GM23248 (cell line): ENCODE data around the gene EPS8L2. TPM values are rescaled to one million over a fixed set of nuclear protein-coding genes. Genes with fewer than 3 reads are reported as not detected.

Source experiments
- DNase-seq: peaks from one replicate; pipeline ENCODE4 v3.0.0-alpha.2; 2015
- H2AFZ ChIP-seq: fragments of 200-600 bp; sonication (generic); 2 replicates; pipeline ENCODE4 v1.6.1; 2016; ENCODE audit warnings: antibody characterized with exemption
- H3F3A ChIP-seq: fragments of 200-600 bp; sonication (generic); 2 replicates; pipeline ENCODE4 v1.6.1; 2016; ENCODE audit warnings: mild to moderate bottlenecking, antibody characterized with exemption, mixed run types; ENCODE audit not compliant: insufficient read depth
- H3K27ac ChIP-seq: fragments of 200-600 bp; sonication (generic); 2 replicates; pipeline ENCODE4 v1.5.1; 2016; ENCODE audit warnings: mild to moderate bottlenecking
- H3K27me3 ChIP-seq: fragments of 200-600 bp; sonication (generic); replicated peaks from 2 replicates; pipeline ENCODE4 v1.6.1; 2016; ENCODE audit warnings: mild to moderate bottlenecking; ENCODE audit not compliant: insufficient read depth
- H3K36me3 ChIP-seq: fragments of 200-600 bp; sonication (generic); 2 replicates; pipeline ENCODE4 v1.6.1; 2016; ENCODE audit warnings: low read depth, mild to moderate bottlenecking
- H3K4me1 ChIP-seq: fragments of 200-600 bp; sonication (generic); 2 replicates; pipeline ENCODE4 v1.6.1; 2016; ENCODE audit warnings: mild to moderate bottlenecking; ENCODE audit not compliant: insufficient read depth
- H3K4me2 ChIP-seq: fragments of 200-600 bp; sonication (generic); one replicate; pipeline ENCODE4 v1.6.1; 2016; ENCODE audit warnings: mild to moderate bottlenecking; ENCODE audit not compliant: unreplicated experiment
- H3K4me3 ChIP-seq: fragments of 200-600 bp; sonication (generic); 2 replicates; pipeline ENCODE4 v1.5.1; 2016; ENCODE audit warnings: mild to moderate bottlenecking
- H3K79me2 ChIP-seq: fragments of 200-600 bp; sonication (generic); 2 replicates; pipeline ENCODE4 v1.6.1; 2016; ENCODE audit warnings: mild to moderate bottlenecking; ENCODE audit not compliant: insufficient read depth
- H3K9ac ChIP-seq: fragments of 200-600 bp; sonication (generic); 2 replicates; pipeline ENCODE4 v1.6.1; 2016; ENCODE audit warnings: mild to moderate bottlenecking
- H3K9me2 ChIP-seq: fragments of 200-600 bp; sonication (generic); 2 replicates; pipeline ENCODE4 v1.6.1; 2016; ENCODE audit warnings: mixed run types, mild to moderate bottlenecking, moderate library complexity; ENCODE audit not compliant: insufficient read depth
- H3K9me3 ChIP-seq: fragments of 200-600 bp; sonication (generic); one replicate; pipeline ENCODE4 v1.6.1; 2017; ENCODE audit warnings: low read depth
- H4K20me1 ChIP-seq: fragments of 200-600 bp; sonication (generic); 2 replicates; pipeline ENCODE4 v1.6.0; 2016; ENCODE audit not compliant: insufficient read depth
- EZH2 ChIP-seq: fragments of 200-600 bp; sonication (generic); IDR thresholded peaks from 2 replicates; pipeline ENCODE4 v1.6.1; 2018; ENCODE audit warnings: antibody characterized with exemption, mild to moderate bottlenecking; ENCODE audit not compliant: insufficient read depth, poor library complexity, severe bottlenecking
- EZH2phosphoT487 ChIP-seq: fragments of 200-600 bp; sonication (generic); IDR thresholded peaks from 2 replicates; pipeline ENCODE4 v1.6.1; 2018; ENCODE audit warnings: antibody characterized with exemption, moderate library complexity, mild to moderate bottlenecking, low read depth; ENCODE audit not compliant: insufficient read depth
- WGBS, 2 experiments: methylation state at CpG; one replicate each; pipeline ENCODE4 v1.1.6; 2015 to 2017; ENCODE audit warnings: low lambda C conversion rate in 2 of 2, low coverage in 1 of 2; ENCODE audit errors: missing lambda C conversion rate in 2 of 2; 5-methylcytosine and 5-hydroxymethylcytosine counted together
- in situ Hi-C: fragments of 300-500 bp; cut with MboI; formaldehyde crosslinking; loops from 2 replicates; pipeline ENCODE4 v1.15.0; 2020
- polyA plus RNA-seq: library from polyadenylated mRNA; unstranded; fragments of >200 nt; fragmentation: Nextera tagmentation; extraction: Ambion mirVana; gene quantifications from 2 replicates; pipeline ENCODE4 v1.2.1, GENCODE V29; 2016
- total RNA-seq: library from RNA; depleted of rRNA; stranded (reverse); fragments of >200 nt; shearing (Covaris generic); gene quantifications from 2 replicates; pipeline ENCODE4 v1.2.3, GENCODE V29; 2014

The EPS8L2 gene
- total and polyA plus RNA-seq, 2 experiments from 2014 or later = 48.2 to 58.3 TPM

- Histone ChIP-seq H3K36me3 (no peaks in the 10 kb centered on the region), H3K4me1 (peaks cover 31% of the 10 kb centered on the region), H2AFZ (no peak overlapping the region), H3K4me2 (peak overlapping the region; percentile 87), H3K27ac (peak overlapping the region; percentile 94), H3F3A (peaks cover 25% of the 10 kb centered on the region), H3K9ac (peak overlapping the region; percentile 96), H3K9me3 (no peaks in the 10 kb centered on the region), H3K9me2 (no peaks in the 10 kb centered on the region), H3K4me3 (peak overlapping the region; percentile 84), H4K20me1 (no peaks in the 10 kb centered on the region), H3K27me3 (no peaks in the 10 kb centered on the region), H3K79me2 (peaks cover 65% of the 10 kb centered on the region)
- TF ChIP-seq EZH2 (no peak), EZH2phosphoT487 (no peak)
- WGBS, 2 experiments = 6 to 8% methylated on average over 10 to 11 of the region's 11 CpGs
- in situ Hi-C loops = no loop called here
- DNase-seq = peak; percentile 94
Observed at GRCh38 chr11:696955-697491, 9.0 kb upstream of the EPS8L2 start.

- peak overlapping the region; percentile 84 for H3K4me3 ChIP-seq
Observed at GRCh38 chr11:697811-698311, 8.2 kb upstream of the EPS8L2 start.

GRCh38 chr11:698493-699115 lies 7.4 kb upstream of the EPS8L2 start:
- peak overlapping the region; percentile 94 for H3K27ac ChIP-seq

More at GRCh38 chr11:697811-698311, 8.2 kb upstream of the EPS8L2 start:
- TF ChIP-seq EZH2phosphoT487 = no peak
- TF ChIP-seq EZH2 = no peak
- Histone ChIP-seq H3K79me2 (peaks cover 64% of the 10 kb centered on the region), H3K36me3 (no peaks in the 10 kb centered on the region), H3K9ac (peak overlapping the region; percentile 96), H3K9me2 (no peaks in the 10 kb centered on the region), H4K20me1 (no peaks in the 10 kb centered on the region), H3K27ac (peak overlapping the region; percentile 94), H3F3A (peaks cover 25% of the 10 kb centered on the region), H3K4me1 (peaks cover 35% of the 10 kb centered on the region), H2AFZ (no peak overlapping the region), H3K9me3 (no peaks in the 10 kb centered on the region), H3K27me3 (no peaks in the 10 kb centered on the region), H3K4me2 (peak overlapping the region; percentile 87)
- DNase-seq = peak; percentile 62
- WGBS, 2 experiments = 66 to 69% methylated on average over 11 of the region's 11 CpGs
- in situ Hi-C loops = no loop called here

GRCh38 chr11:699116-699508 lies 6.9 kb upstream of the EPS8L2 start:
- H3K9ac ChIP-seq = no peak overlapping the region

More at GRCh38 chr11:698493-699115, 7.4 kb upstream of the EPS8L2 start:
- H3K9me3 ChIP-seq = no peaks in the 10 kb centered on the region
- peak overlapping the region; percentile 96; the same call in 1 of the 2 replicates for H3K9ac ChIP-seq
- no peak overlapping the region for H3K4me2 ChIP-seq
- WGBS, 2 experiments = 77 to 78% methylated on average over 17 of the region's 17 CpGs
- no peaks in the 10 kb centered on the region for H3K9me2 ChIP-seq
- no peaks in the 10 kb centered on the region for H3K36me3 ChIP-seq
- peaks cover 61% of the 10 kb centered on the region for H3K79me2 ChIP-seq
- no peak for TF ChIP-seq EZH2
- no peak for TF ChIP-seq EZH2phosphoT487
- in situ Hi-C loops = no loop called here
- H3F3A ChIP-seq = peaks cover 31% of the 10 kb centered on the region
- H3K4me1 ChIP-seq = peaks cover 34% of the 10 kb centered on the region
- no peak for DNase-seq
- H4K20me1 ChIP-seq = no peaks in the 10 kb centered on the region
- H3K27me3 ChIP-seq = no peaks in the 10 kb centered on the region
- no peak overlapping the region for H3K4me3 ChIP-seq
- no peak overlapping the region for H2AFZ ChIP-seq

More at GRCh38 chr11:699116-699508, 6.9 kb upstream of the EPS8L2 start:
- Histone ChIP-seq H3K9me3 (no peaks in the 10 kb centered on the region), H3K79me2 (peaks cover 61% of the 10 kb centered on the region), H3K4me2 (no peak overlapping the region), H3K27me3 (no peaks in the 10 kb centered on the region), H3F3A (peaks cover 31% of the 10 kb centered on the region), H3K4me1 (peaks cover 29% of the 10 kb centered on the region), H4K20me1 (no peaks in the 10 kb centered on the region), H3K27ac (no peak overlapping the region), H3K4me3 (no peak overlapping the region), H2AFZ (no peak overlapping the region), H3K36me3 (no peaks in the 10 kb centered on the region), H3K9me2 (no peaks in the 10 kb centered on the region)
- TF ChIP-seq EZH2 (no peak), EZH2phosphoT487 (no peak)
- WGBS, 2 experiments = 92 to 94% methylated on average over 7 of the region's 7 CpGs
- DNase-seq = no peak
- in situ Hi-C loops = no loop called here
